ENCODE data around the gene GNG12. TPM values are rescaled to one million over a fixed set of nuclear protein-coding genes. Genes with fewer than 3 reads are reported as not detected.

Gene GNG12
- total and polyA plus RNA-seq, 2 donors (not counting 3 experiments of a cell fraction or from before 2014, with no cell fraction given) = 107 to 152 TPM

- BruUV-seq (replicated peaks) = no TSS peak
- ChIA-PET CTCF (interaction anchor here (1.0 to 4.2 kb wide), 14 partner anchors 9 to 236 kb away, joined by 3 to 20 read pairs (median 7); partner anchors contain the start of gene GNG12), POLR2A (interaction anchor here (0.5 kb wide), 1 partner anchor 309 kb away, joined by 7 read pairs; no protein-coding TSS in a partner anchor)
- H3K79me2 ChIP-seq (ENCODE audit: control insufficient read depth, insufficient read depth, low read length) = peaks cover 58% of the 10 kb centered on the region
- H3K27me3 ChIP-seq (ENCODE audit: control insufficient read depth in 2 of 2, insufficient read depth in 2 of 2, low read length in 2 of 2) = no peaks in the 10 kb centered on the region
- intact Hi-C loops (cut with micrococcal nuclease) (loop anchor here (1.0 kb wide), 1 partner anchor 61 kb away; no protein-coding TSS in a partner anchor), dilution Hi-C loops (cut with MboI; ENCODE audit: extremely low pct_ligation_motif_present, low sequenced_read_pairs) (loop anchor here (25.0 kb wide), 1 partner anchor 234 kb away; no protein-coding TSS in a partner anchor)
- no peaks in the 10 kb centered on the region for H4K20me1 ChIP-seq (replicated peaks; ENCODE audit: control insufficient read depth, extremely low read depth, insufficient read depth, low read length)
- DNase-seq (ENCODE audit: low read depth, low spot score) (peak; percentile 73), FAIRE-seq (peak; percentile 55)
- no peaks in the 10 kb centered on the region for H3K9me1 ChIP-seq (replicated peaks; ENCODE audit: control insufficient read depth, extremely low read depth, insufficient read depth, low read length)
- no peak overlapping the region for H3K4me2 ChIP-seq (ENCODE audit: insufficient read depth, low read length)
- H3K4me1 ChIP-seq (ENCODE audit: control insufficient read depth, extremely low read depth, insufficient read depth, low read length) = peaks cover 40% of the 10 kb centered on the region
- no peak overlapping the region for H3K9ac ChIP-seq (replicated peaks; ENCODE audit: extremely low read depth, insufficient read depth, low read length)
- no peak overlapping the region for H2AFZ ChIP-seq (ENCODE audit: low read depth, low read length)
- H3K4me3 ChIP-seq (replicated peaks in 1 of 3; ENCODE audit: insufficient read depth in 1 of 3, low read depth in 1 of 3, low read length in 3 of 3) = no peak overlapping the region
- H3K9me3 ChIP-seq (replicated peaks; ENCODE audit: control insufficient read depth, insufficient read depth, low read length) = no peaks in the 10 kb centered on the region
- TF ChIP-seq FOS (IDR thresholded peaks at IDR 0.05; ENCODE audit: borderline replicate concordance, insufficient read depth, low read length) (peak; percentile 35), MAX (IDR thresholded peaks at IDR 0.05; ENCODE audit: insufficient read depth, insufficient read length) (no peak), JUN (IDR thresholded peaks at IDR 0.05; ENCODE audit: borderline replicate concordance, insufficient read depth, insufficient read length, low read depth) (peak; percentile 16), GATA2 (IDR thresholded peaks at IDR 0.05; ENCODE audit: insufficient read depth, insufficient read length, low read depth, low read length) (peak; percentile 22), CTCF (IDR thresholded peaks at IDR 0.05; ENCODE audit: extremely low read depth in 1 of 2, insufficient read depth in 1 of 2, low read depth in 1 of 2, low read length in 2 of 2) (peak in 1 of 2 donors; percentile 8), MYC (IDR thresholded peaks at IDR 0.05; ENCODE audit: low read depth, low read length) (no peak), EZH2 (IDR thresholded peaks at IDR 0.05; ENCODE audit: borderline replicate concordance, low read depth, low read length, severe bottlenecking) (no peak), POLR2AphosphoS5 (IDR thresholded peaks at IDR 0.05; ENCODE audit: insufficient read depth, low read depth, low read length) (no peak), POLR2A (IDR thresholded peaks at IDR 0.05; ENCODE audit: low read depth, low read length) (no peak)
- peak overlapping the region; percentile 53 for H3K27ac ChIP-seq (ENCODE audit: insufficient read depth, low read depth, low read length)
- peaks cover 4 to 7% of the 10 kb centered on the region in 2 experiments for H3K36me3 ChIP-seq (ENCODE audit: control insufficient read depth in 2 of 2, extremely low read depth in 1 of 2, insufficient read depth in 2 of 2, low read length in 2 of 2)
Observed at GRCh38 chr1:67771152-67771551, 62.1 kb downstream of the GNG12 start.
